HUES6 (cell line): Measurements from ENCODE around the gene ABCA4.
"Not testable (repeated sequence)": the region's sequence is repeated elsewhere in the genome, so short reads cannot be mapped to it uniquely, and the experiment has no call there.

Source experiments
- H3K27ac ChIP-seq: 2 replicates; pipeline ENCODE4 v1.7.0; 2013; ENCODE audit warnings: low read depth, mild to moderate bottlenecking, low read length, inconsistent platforms
- H3K27me3 ChIP-seq: 2 replicates; pipeline ENCODE4 v1.6.1; 2013; ENCODE audit warnings: low read length; ENCODE audit not compliant: control insufficient read depth, insufficient read depth
- H3K36me3 ChIP-seq: 2 replicates; pipeline ENCODE4 v1.6.1; 2013; ENCODE audit warnings: low read length; ENCODE audit not compliant: control insufficient read depth, insufficient read depth
- H3K4me1 ChIP-seq: 2 replicates; pipeline ENCODE4 v1.6.1; 2013; ENCODE audit warnings: low read length; ENCODE audit not compliant: control insufficient read depth, insufficient read depth
- H3K4me3 ChIP-seq: 2 replicates; pipeline ENCODE4 v1.5.1; 2013; ENCODE audit warnings: low read depth, low read length
- H3K9ac ChIP-seq: one replicate; pipeline ENCODE4 v1.6.1; 2013; ENCODE audit warnings: mild to moderate bottlenecking, low read length
- H3K9me3 ChIP-seq: 2 replicates; pipeline ENCODE4 v1.6.1; 2013; ENCODE audit warnings: low read depth, low read length; ENCODE audit not compliant: control insufficient read depth, insufficient read depth

The ABCA4 gene

GRCh38 chr1:93999840-94000415 lies 121.0 kb downstream of the ABCA4 start:
- Histone ChIP-seq H3K27ac (no peak overlapping the region), H3K9ac (no peak overlapping the region), H3K4me3 (no peak overlapping the region), H3K9me3 (no peaks in the 10 kb centered on the region), H3K27me3 (no peaks in the 10 kb centered on the region), H3K4me1 (no peaks in the 10 kb centered on the region), H3K36me3 (no peaks in the 10 kb centered on the region)

GRCh38 chr1:93998532-93998931 lies 122.4 kb downstream of the ABCA4 start:
- H3K4me3 ChIP-seq, H3K27ac ChIP-seq, H3K27me3 ChIP-seq, H3K36me3 ChIP-seq, H3K9me3 ChIP-seq, H3K9ac ChIP-seq, H3K4me1 ChIP-seq: not testable (repeated sequence)

GRCh38 chr1:93997756-93998155 lies 123.2 kb downstream of the ABCA4 start:
- no peak overlapping the region for H3K4me3 ChIP-seq
- H3K27ac ChIP-seq, result no peak overlapping the region
- no peaks in the 10 kb centered on the region for H3K27me3 ChIP-seq
- H3K4me1 ChIP-seq, result peaks cover 5% of the 10 kb centered on the region; the same call in 1 of the 2 replicates
- H3K9me3 ChIP-seq, result no peaks in the 10 kb centered on the region
- no peak overlapping the region for H3K9ac ChIP-seq
- no peaks in the 10 kb centered on the region for H3K36me3 ChIP-seq

GRCh38 chr1:93995837-93996536 lies 125.0 kb downstream of the ABCA4 start:
- H3K9me3 ChIP-seq, result no peaks in the 10 kb centered on the region

GRCh38 chr1:93993731-93994130 lies 127.2 kb downstream of the ABCA4 start:
- no peaks in the 10 kb centered on the region for H3K27me3 ChIP-seq
- H3K9me3 ChIP-seq, result no peaks in the 10 kb centered on the region
- H3K4me3 ChIP-seq, result no peak overlapping the region
- no peak overlapping the region for H3K9ac ChIP-seq
- no peak overlapping the region for H3K27ac ChIP-seq
- peaks cover 5% of the 10 kb centered on the region; the same call in 1 of the 2 replicates for H3K4me1 ChIP-seq
- H3K36me3 ChIP-seq, result no peaks in the 10 kb centered on the region

More at GRCh38 chr1:93995837-93996536, 125.0 kb downstream of the ABCA4 start:
- H3K36me3 ChIP-seq, result no peaks in the 10 kb centered on the region
- no peaks in the 10 kb centered on the region for H3K27me3 ChIP-seq
- H3K4me3 ChIP-seq, result no peak overlapping the region
- H3K9ac ChIP-seq, result no peak overlapping the region
- peaks cover 5% of the 10 kb centered on the region; the same call in 1 of the 2 replicates for H3K4me1 ChIP-seq
- no peak overlapping the region for H3K27ac ChIP-seq

- no peak overlapping the region for H3K9ac ChIP-seq
- peaks cover 5% of the 10 kb centered on the region; the same call in 1 of the 2 replicates for H3K4me1 ChIP-seq
- no peaks in the 10 kb centered on the region for H3K27me3 ChIP-seq
- no peaks in the 10 kb centered on the region for H3K36me3 ChIP-seq
- no peak overlapping the region for H3K4me3 ChIP-seq
- H3K9me3 ChIP-seq, result no peaks in the 10 kb centered on the region
- no peak overlapping the region for H3K27ac ChIP-seq
These were observed 128.0 kb downstream of the ABCA4 start for GRCh38 chr1:93992954-93993353.

- no peaks in the 10 kb centered on the region for H3K36me3 ChIP-seq
- no peaks in the 10 kb centered on the region for H3K27me3 ChIP-seq
- H3K9me3 ChIP-seq, result no peaks in the 10 kb centered on the region
- peaks cover 5% of the 10 kb centered on the region; the same call in 1 of the 2 replicates for H3K4me1 ChIP-seq
- H3K9ac ChIP-seq, result no peak overlapping the region
- H3K4me3 ChIP-seq, result no peak overlapping the region
- H3K27ac ChIP-seq, result no peak overlapping the region
These were observed 128.8 kb downstream of the ABCA4 start for GRCh38 chr1:93992190-93992589.

- H3K27me3 ChIP-seq, result no peaks in the 10 kb centered on the region
- no peaks in the 10 kb centered on the region for H3K36me3 ChIP-seq
- no peak overlapping the region for H3K4me3 ChIP-seq
- peaks cover 5% of the 10 kb centered on the region; the same call in 1 of the 2 replicates for H3K4me1 ChIP-seq
- H3K27ac ChIP-seq, result no peak overlapping the region
- no peaks in the 10 kb centered on the region for H3K9me3 ChIP-seq
- no peak overlapping the region for H3K9ac ChIP-seq
These were observed 129.7 kb downstream of the ABCA4 start for GRCh38 chr1:93991271-93991670.

- not testable (repeated sequence) for H3K36me3 ChIP-seq, H3K9ac ChIP-seq, H3K9me3 ChIP-seq, H3K27ac ChIP-seq, H3K27me3 ChIP-seq, H3K4me1 ChIP-seq, H3K4me3 ChIP-seq
These were observed 130.5 kb downstream of the ABCA4 start for GRCh38 chr1:93990477-93990876.

- Histone ChIP-seq H3K27ac (no peak overlapping the region), H3K27me3 (no peaks in the 10 kb centered on the region), H3K4me1 (peaks cover 5% of the 10 kb centered on the region; the same call in 1 of the 2 replicates), H3K36me3 (no peaks in the 10 kb centered on the region), H3K9ac (no peak overlapping the region), H3K9me3 (no peaks in the 10 kb centered on the region), H3K4me3 (no peak overlapping the region)
These were observed 130.9 kb downstream of the ABCA4 start for GRCh38 chr1:93990010-93990409.

- Histone ChIP-seq H3K9me3 (no peaks in the 10 kb centered on the region), H3K4me3 (no peak overlapping the region), H3K27ac (no peak overlapping the region), H3K4me1 (peaks cover 5% of the 10 kb centered on the region; the same call in 1 of the 2 replicates), H3K36me3 (no peaks in the 10 kb centered on the region), H3K9ac (no peak overlapping the region), H3K27me3 (no peaks in the 10 kb centered on the region)
These were observed 131.3 kb downstream of the ABCA4 start for GRCh38 chr1:93989601-93990000.
